Stimulated activated CD4-positive, alpha-beta T cell treated with anti-CD3 and anti-CD28 coated beads, Interleukin-2, amount 100 ng/mL, for 48 hours (primary cell): ENCODE data around the gene SMIM13.
A peak's percentile ranks its signal among the peaks of the same experiment; 100 is the strongest.
"Not testable (repeated sequence)": the region's sequence is repeated elsewhere in the genome, so short reads cannot be mapped to it uniquely, and the experiment has no call there.

Experiments used
- DNase-seq, 2 donors: peaks; one replicate each; pipeline ENCODE4 v3.0.0-alpha.2; 2020

Gene SMIM13

GRCh38 chr6:11085758-11086435 lies 7.7 kb upstream of the SMIM13 start:
- DNase-seq, result no peak

DNA sequence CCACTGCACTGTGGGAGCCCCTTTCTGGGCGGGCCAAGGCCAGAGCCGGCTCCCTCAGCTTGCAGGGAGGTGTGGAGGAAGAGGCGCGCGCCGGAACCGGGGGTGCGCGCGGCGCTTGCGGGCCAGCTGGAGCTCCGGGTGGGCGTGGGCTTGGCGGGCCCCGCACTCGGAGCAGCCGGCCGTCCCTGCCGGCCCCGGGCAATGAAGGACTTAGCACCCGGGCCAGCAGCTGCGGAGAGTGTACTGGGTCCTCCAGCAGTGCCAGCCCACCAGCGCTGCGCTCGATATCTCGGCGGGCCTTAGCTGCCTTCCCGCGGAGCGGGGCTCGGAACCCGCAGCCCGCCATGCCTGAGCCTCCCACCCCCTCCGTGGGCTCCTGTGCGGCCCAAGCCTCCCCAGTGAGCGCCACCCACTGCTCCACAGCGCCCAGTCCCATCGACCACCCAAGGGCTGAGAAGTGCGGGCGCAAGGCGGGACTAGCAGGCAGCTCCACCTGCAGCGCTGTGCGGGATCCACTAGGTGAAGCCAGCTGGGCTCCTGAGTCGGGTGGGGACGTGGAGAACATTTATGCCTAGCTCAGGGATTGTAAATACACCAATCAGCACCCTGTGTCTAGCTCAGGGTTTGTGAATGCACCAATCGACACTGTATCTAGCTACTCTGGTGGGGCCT lies 6.4 kb upstream of the SMIM13 start:
- not testable (repeated sequence) for DNase-seq

- DNase-seq, result no peak
Observed at GRCh38 chr6:11089695-11090094, 3.9 kb upstream of the SMIM13 start.

GRCh38 chr6:11091141-11091540 lies 2.5 kb upstream of the SMIM13 start:
- DNase-seq, result not testable (repeated sequence)

DNA sequence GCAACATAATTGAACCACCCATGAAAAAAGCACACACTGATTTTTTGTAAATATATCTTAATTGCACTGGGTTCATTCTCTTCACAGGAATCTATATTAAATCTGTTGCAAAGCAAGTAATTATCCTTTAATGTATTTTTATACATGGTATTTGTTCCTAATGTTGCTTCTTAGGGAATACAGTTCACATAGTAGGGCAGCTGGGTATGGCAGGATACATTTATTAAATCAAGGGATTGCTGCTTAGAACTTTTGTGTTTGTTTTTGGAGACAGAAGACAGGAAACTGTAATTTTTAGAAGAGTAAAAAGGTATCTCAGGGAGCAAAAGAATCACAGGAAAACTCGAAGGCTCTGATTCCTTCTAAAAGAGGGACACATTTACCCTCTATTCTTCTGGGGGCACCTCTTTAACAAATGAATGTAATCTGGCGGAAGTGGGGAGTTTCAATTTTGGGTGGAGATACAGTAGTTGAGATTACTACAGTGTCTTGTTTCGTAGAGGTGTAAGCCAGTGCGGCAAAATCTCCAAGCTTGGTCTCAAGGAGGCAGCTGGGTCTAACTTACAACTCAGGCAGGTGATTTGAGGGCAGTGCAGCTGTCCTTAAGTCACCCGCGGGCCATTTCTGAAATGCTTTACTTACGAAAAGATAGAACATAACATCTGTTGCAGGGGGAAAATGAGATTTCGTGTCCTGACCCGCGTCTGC lies 812 bp upstream of the SMIM13 start:
- peak in 1 of 2 donors; percentile 24 for DNase-seq

DNA sequence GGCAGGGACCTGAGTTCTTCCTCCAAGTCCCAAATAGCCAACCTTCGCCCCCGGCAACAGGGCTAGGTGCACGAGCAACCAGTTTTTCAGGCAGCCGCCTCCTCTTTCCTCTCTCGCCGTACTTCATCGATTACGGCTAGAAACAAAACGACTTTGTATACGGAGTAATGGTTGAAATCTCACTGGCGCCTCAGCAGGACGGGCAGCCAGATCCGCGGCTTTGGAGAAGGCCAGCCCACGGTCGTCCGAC lies 333 bp upstream of the SMIM13 start:
- DNase-seq, result no peak

- DNase-seq, result peak; percentile 31 to 33
Observed at GRCh38 chr6:11094411-11094851, 797 bp downstream of the SMIM13 start.

DNA sequence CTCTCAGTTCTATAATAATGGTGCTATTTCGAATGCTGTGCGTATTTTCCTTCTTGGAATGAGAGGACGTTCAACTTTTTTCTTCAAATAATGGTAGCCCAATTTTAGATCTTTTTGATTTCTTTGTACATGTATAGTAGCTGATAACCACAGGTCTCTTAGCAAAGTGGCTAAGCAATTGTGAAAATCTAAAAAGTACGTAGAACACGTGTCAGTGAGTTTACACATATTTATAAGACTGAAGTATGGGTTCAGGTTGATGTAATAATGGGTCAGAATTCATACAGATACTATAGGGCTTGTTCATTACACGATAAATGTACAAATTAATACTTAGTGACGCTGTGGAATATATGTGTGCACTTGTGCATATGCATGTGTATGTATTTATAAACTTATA lies 1.3 kb downstream of the SMIM13 start:
- no peak for DNase-seq

DNA sequence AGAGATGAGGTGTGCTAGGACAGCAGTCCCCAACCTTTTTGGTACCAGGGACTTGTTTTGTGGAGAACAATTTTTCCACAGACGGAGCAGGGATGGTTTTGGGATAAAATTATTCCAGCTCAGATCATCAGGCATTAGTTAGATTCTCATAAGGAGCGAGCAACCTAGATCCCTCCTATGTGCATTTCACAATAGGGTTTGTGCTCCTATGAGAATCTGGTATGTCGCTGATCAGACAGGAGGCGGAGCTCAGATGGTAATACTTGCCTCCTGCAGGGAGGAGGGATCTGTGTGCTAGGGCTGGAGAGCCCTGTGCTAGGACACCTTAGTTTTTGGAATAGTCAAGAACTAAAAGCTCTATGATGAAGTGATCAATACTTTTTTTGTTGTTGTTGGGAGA lies 2.5 kb downstream of the SMIM13 start:
- DNase-seq, result peak in 1 of 2 donors; percentile 13

- no peak for DNase-seq
Observed at GRCh38 chr6:11097476-11097875, 3.8 kb downstream of the SMIM13 start.

GRCh38 chr6:11098004-11098403 lies 4.4 kb downstream of the SMIM13 start:
- no peak for DNase-seq

DNA sequence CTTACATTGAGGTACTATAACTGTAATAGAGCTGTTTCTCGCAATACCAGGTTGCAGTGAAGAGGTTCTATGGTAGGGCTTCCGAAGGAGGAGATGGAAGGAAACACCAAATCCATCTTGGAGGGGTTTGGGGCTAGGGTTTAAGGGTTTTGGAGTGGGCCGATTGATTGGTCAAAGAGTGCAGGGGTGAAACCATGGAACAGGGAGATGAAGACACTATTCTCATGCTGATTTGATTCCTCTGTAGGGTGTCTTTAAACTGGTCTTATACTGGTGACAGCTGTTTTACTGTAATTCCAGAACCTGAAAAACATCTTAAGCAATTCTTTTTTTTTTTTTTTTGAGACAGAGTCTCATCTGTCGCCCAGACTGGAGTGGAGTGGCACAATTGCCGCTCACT lies 7.8 kb downstream of the SMIM13 start:
- no peak for DNase-seq

GRCh38 chr6:11103065-11103464 lies 9.4 kb downstream of the SMIM13 start:
- DNase-seq, result no peak

DNA sequence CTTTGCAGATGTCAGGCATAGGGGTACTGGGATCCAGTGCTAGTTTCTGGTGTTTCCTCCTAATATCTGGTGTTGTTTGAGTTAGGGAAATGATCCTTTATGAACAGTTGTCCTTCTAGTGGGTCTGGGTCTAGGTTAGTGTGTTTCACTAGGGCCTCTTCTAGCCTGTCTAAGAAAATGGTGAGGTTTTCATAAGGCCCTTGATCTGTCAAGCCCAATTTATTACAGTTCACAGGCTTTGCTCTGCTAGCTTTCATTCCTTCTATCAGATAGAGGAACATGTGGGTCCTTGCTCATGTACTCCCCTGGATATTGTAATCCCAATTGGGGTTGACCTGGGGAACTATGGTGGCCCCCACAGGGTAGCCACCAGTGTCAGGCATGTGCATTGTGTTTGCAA lies 15.1 kb downstream of the SMIM13 start:
- no peak for DNase-seq

DNA sequence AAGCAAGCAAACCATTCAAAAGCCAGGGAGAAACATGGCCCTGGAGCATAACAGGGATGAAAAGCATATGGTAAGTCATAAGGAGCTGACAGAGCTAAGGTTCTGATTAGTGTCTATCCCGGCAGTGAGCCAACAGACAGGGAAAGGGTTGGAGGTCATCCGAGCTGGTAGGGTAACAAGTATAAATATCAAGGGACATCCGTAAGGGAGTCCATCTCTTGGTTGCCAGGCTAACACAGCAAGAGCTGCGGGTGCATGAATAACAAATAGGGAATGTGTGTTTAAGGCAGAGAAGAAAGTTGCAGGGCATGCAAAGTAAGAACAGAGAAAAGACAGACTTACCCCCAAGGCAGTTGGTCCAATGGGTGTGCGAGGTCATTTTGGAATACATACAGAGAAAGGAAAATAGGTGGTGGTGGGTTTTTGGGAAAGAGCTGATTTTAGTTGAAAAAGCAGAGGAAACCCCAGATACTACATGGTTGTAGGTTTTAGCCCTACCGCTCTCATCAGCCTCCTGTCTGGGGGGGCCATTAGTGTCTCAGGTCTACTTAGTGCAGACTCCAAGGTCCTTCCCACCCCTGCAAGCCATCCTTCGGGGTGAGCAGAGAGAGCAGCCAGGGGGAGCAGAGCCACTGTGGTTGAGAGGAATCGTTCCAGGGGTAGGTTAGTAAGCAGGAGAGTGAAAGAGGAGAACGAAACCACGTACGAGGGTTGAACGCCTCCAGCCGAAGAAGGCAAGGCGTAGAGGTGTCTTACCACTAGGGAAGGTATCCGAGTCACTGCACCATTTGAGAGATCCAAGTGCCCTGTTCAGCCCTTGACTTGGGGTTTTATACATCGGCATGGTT lies 17.5 kb downstream of the SMIM13 start, which contains the start of gene ERVFRD-1:
TSS of gene ERVFRD-1 (minus strand) at position 805 of the 848 bp plus-strand sequence. CDS start 6,415 bp downstream, outside the sequence.
- DNase-seq, result no peak

- DNase-seq, result no peak
Observed at GRCh38 chr6:11111769-11112437, 18.3 kb downstream of the SMIM13 start.

DNA sequence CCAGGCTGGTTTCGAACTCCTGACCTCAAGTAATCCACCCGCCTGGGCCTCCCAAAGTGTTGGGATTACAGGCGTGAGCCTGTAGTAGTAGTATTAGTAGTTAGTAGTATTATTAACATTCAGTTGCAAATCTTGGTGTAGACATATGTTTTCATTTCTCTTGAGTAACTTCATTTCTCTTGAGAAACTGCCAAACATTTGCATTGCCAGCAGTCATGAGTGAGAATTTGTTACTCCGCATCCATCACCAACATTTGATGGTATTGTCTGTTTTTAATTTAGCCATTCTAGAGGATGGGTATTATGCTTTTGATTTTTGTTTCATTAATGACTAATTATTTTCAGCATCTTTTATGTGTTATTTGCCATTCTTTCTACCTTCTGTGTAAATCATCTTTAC lies 19.4 kb downstream of the SMIM13 start:
- no peak for DNase-seq

- not testable (repeated sequence) for DNase-seq
Observed at GRCh38 chr6:11115808-11116536, 22.3 kb downstream of the SMIM13 start.

GRCh38 chr6:11120271-11121005 lies 26.8 kb downstream of the SMIM13 start:
- no peak for DNase-seq

DNA sequence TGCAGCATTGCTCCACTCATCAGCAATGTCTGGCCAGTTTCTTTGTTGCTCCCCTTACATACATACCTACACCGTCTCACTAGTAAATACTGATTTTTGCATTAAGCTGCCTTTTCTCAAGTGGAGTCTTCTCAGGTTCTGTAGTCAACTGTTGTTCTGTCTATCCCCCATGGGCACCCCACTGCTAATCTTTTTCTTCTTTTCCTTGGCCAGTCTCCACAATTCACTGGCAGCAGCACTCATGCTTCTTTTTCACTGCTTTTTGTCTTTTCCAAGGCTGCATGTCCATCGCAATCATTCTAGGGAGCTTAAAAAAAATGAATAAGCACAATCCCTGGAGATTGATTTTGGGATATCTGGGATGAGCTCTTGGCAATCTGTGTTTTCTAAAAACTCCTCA lies 28.2 kb downstream of the SMIM13 start:
- no peak for DNase-seq

DNA sequence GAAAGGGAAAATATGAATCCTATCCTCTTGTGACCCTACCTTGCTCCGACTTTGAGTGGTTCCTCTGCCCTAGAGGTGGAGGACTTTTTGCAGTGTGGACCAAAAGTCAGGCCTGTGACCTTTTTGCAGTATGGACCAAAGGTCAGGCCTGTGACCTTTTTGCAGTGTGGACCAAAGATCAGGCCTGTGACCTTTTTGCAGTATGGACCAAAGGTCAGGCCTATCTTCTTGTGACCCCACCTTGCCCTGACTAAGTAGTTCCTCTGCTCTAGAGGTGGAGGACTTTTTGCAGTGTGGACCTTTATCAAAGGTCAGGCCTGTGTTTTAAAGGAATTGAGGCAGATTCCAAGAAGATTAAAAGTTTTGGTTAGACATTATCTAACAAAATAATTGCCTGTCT lies 28.7 kb downstream of the SMIM13 start:
- DNase-seq, result no peak
